Naive B cell (primary cell): ENCODE measurements around the gene INSIG1. TPM values are rescaled to one million over a fixed set of nuclear protein-coding genes. Genes with fewer than 3 reads are reported as not detected.

ENCODE experiments used
- ATAC-seq, 2 donors: fragments of 150-1000 bp; cut with Tn5 transposase; 2 replicates each; pipeline ENCODE4 v1.10.0; 2021; ENCODE audit warnings: low read depth in 2 of 2, mild to moderate bottlenecking in 2 of 2, moderate library complexity in 2 of 2
- DNase-seq: peaks from one replicate; pipeline ENCODE4 v3.0.0; 2022
- H3K27ac Mint-ChIP-seq, 6 donors: one replicate each; pipeline ENCODE4 v1.8.0; 2020 to 2022; ENCODE audit warnings: mild to moderate bottlenecking in 6 of 6, mixed read lengths in 6 of 6, moderate library complexity in 5 of 6, inconsistent platforms in 2 of 6
- H3K27me3 Mint-ChIP-seq, 3 donors: one replicate each; pipeline ENCODE4 v1.8.0; 2021 to 2022; ENCODE audit warnings: mixed read lengths in 3 of 3, mild to moderate bottlenecking in 1 of 3
- H3K36me3 Mint-ChIP-seq, 2 donors: one replicate each; pipeline ENCODE4 v1.8.0; 2020 to 2022; ENCODE audit warnings: mixed read lengths in 2 of 2, inconsistent platforms in 1 of 2, mild to moderate bottlenecking in 1 of 2
- H3K4me1 Mint-ChIP-seq, 3 donors: one replicate each; pipeline ENCODE4 v1.8.0; 2020 to 2022; ENCODE audit warnings: mixed read lengths in 3 of 3, inconsistent platforms in 1 of 3, mild to moderate bottlenecking in 1 of 3, moderate library complexity in 1 of 3
- H3K4me3 Mint-ChIP-seq, 8 donors: one replicate each; pipeline ENCODE4 v1.8.0; 2020 to 2022; ENCODE audit warnings: mild to moderate bottlenecking in 8 of 8, mixed read lengths in 8 of 8, moderate library complexity in 8 of 8, inconsistent platforms in 2 of 8
- H3K9me3 Mint-ChIP-seq, 7 donors: one replicate each; pipeline ENCODE4 v1.8.0; 2020 to 2022; ENCODE audit warnings: mixed read lengths in 7 of 7, mild to moderate bottlenecking in 5 of 7, inconsistent platforms in 2 of 7, moderate library complexity in 1 of 7
- polyA plus RNA-seq, 6 donors: library from polyadenylated mRNA; unstranded; fragments of 300-500 nt; fragmentation: Illumina TruSeq; gene quantifications; one replicate each; pipeline ENCODE4 v1.2.3, GENCODE V29; 2021; ENCODE audit warnings: low read depth in 6 of 6

The INSIG1 gene
- polyA plus RNA-seq: 10 to 100 TPM; 55.4 to 85.8 (median 73.4) TPM

GRCh38 chr7:155297517-155298287 lies at the start of gene INSIG1:
INSIG1 (plus strand) TSS chr7:155297878; CDS start chr7:155298286, 408 bp downstream.
- peaks cover 0 to 2% (median 0%) of the 10 kb centered on the region in 7 donors for H3K9me3 Mint-ChIP-seq
- peaks cover 37 to 50% (median 49%) of the 10 kb centered on the region in 3 donors for H3K4me1 Mint-ChIP-seq
- peak within 1 kb of the TSS; percentile 92 to 98 (median 94) for H3K4me3 Mint-ChIP-seq
- ATAC-seq (peak; percentile 57 to 60), DNase-seq (peak; percentile 97)
- no peaks in the 10 kb centered on the region for H3K36me3 Mint-ChIP-seq
- H3K27me3 Mint-ChIP-seq: peaks cover 0 to 3% (median 0%) of the 10 kb centered on the region in 3 donors
- peak within 1 kb of the TSS; percentile 96 to 99 (median 98) for H3K27ac Mint-ChIP-seq

- H3K27ac Mint-ChIP-seq: peak overlapping the region in 1 of 6 donors; percentile 52
- no peak overlapping the region for H3K4me3 Mint-ChIP-seq
- DNase-seq (no peak), ATAC-seq (no peak)
- peaks cover 3 to 24% (median 21%) of the 10 kb centered on the region in 3 donors for H3K27me3 Mint-ChIP-seq
- peaks cover 0 to 3% (median 0%) of the 10 kb centered on the region in 7 donors for H3K9me3 Mint-ChIP-seq
- no peaks in the 10 kb centered on the region for H3K36me3 Mint-ChIP-seq
- H3K4me1 Mint-ChIP-seq: no peaks in the 10 kb centered on the region
These were observed 49.3 kb upstream of the INSIG1 start for GRCh38 chr7:155248366-155248756.

- no peaks in the 10 kb centered on the region for H3K9me3 Mint-ChIP-seq
These were observed 45.8 kb upstream of the INSIG1 start for GRCh38 chr7:155251831-155252230.

GRCh38 chr7:155252444-155252887 lies 45.2 kb upstream of the INSIG1 start:
- H3K27me3 Mint-ChIP-seq: peaks cover 5 to 28% (median 28%) of the 10 kb centered on the region in 3 donors
- H3K9me3 Mint-ChIP-seq: no peaks in the 10 kb centered on the region

More at GRCh38 chr7:155251831-155252230, 45.8 kb upstream of the INSIG1 start:
- no peak for DNase-seq
- no peak for ATAC-seq
- no peak overlapping the region for H3K27ac Mint-ChIP-seq
- H3K36me3 Mint-ChIP-seq: no peaks in the 10 kb centered on the region
- peaks cover 3 to 7% (median 4%) of the 10 kb centered on the region in 3 donors for H3K4me1 Mint-ChIP-seq
- H3K4me3 Mint-ChIP-seq: no peak overlapping the region
- H3K27me3 Mint-ChIP-seq: peaks cover 5 to 28% (median 28%) of the 10 kb centered on the region in 3 donors

GRCh38 chr7:155252892-155253501 lies 44.7 kb upstream of the INSIG1 start:
- no peak for ATAC-seq

More at GRCh38 chr7:155252444-155252887, 45.2 kb upstream of the INSIG1 start:
- DNase-seq: no peak
- no peak overlapping the region for H3K4me3 Mint-ChIP-seq
- no peak for ATAC-seq
- no peak overlapping the region for H3K27ac Mint-ChIP-seq
- H3K4me1 Mint-ChIP-seq: peaks cover 3 to 7% (median 4%) of the 10 kb centered on the region in 3 donors
- H3K36me3 Mint-ChIP-seq: no peaks in the 10 kb centered on the region

GRCh38 chr7:155254018-155254417 lies 43.7 kb upstream of the INSIG1 start:
- DNase-seq: no peak
- Mint-ChIP-seq H3K27ac (peak overlapping the region in 3 of 6 donors; percentile 22 to 34 (median 26)), H3K36me3 (no peaks in the 10 kb centered on the region), H3K27me3 (peaks cover 5 to 28% (median 28%) of the 10 kb centered on the region in 3 donors), H3K9me3 (no peaks in the 10 kb centered on the region), H3K4me1 (peaks cover 3 to 7% (median 4%) of the 10 kb centered on the region in 3 donors), H3K4me3 (no peak overlapping the region)
- no peak for ATAC-seq

More at GRCh38 chr7:155252892-155253501, 44.7 kb upstream of the INSIG1 start:
- Mint-ChIP-seq H3K27ac (no peak overlapping the region), H3K4me1 (peaks cover 3 to 7% (median 4%) of the 10 kb centered on the region in 3 donors), H3K9me3 (no peaks in the 10 kb centered on the region), H3K4me3 (no peak overlapping the region), H3K36me3 (no peaks in the 10 kb centered on the region), H3K27me3 (peaks cover 5 to 28% (median 28%) of the 10 kb centered on the region in 3 donors)
- DNase-seq: no peak

- Mint-ChIP-seq H3K27ac (no peak overlapping the region), H3K27me3 (peaks cover 5 to 28% (median 28%) of the 10 kb centered on the region in 3 donors)
These were observed 42.6 kb upstream of the INSIG1 start for GRCh38 chr7:155255071-155255470.

GRCh38 chr7:155255621-155256020 lies 42.1 kb upstream of the INSIG1 start:
- no peak overlapping the region for H3K4me3 Mint-ChIP-seq
- H3K27me3 Mint-ChIP-seq: peaks cover 5 to 28% (median 28%) of the 10 kb centered on the region in 3 donors
- DNase-seq (no peak), ATAC-seq (no peak)
- H3K4me1 Mint-ChIP-seq: peaks cover 3 to 7% (median 4%) of the 10 kb centered on the region in 3 donors
- no peaks in the 10 kb centered on the region for H3K36me3 Mint-ChIP-seq
- no peaks in the 10 kb centered on the region for H3K9me3 Mint-ChIP-seq
- peak overlapping the region in 1 of 6 donors; percentile 25 for H3K27ac Mint-ChIP-seq

More at GRCh38 chr7:155255071-155255470, 42.6 kb upstream of the INSIG1 start:
- no peaks in the 10 kb centered on the region for H3K36me3 Mint-ChIP-seq
- no peaks in the 10 kb centered on the region for H3K9me3 Mint-ChIP-seq
- DNase-seq (no peak), ATAC-seq (no peak)
- no peak overlapping the region for H3K4me3 Mint-ChIP-seq
- peaks cover 3 to 7% (median 4%) of the 10 kb centered on the region in 3 donors for H3K4me1 Mint-ChIP-seq

- ATAC-seq (no peak), DNase-seq (no peak)
- Mint-ChIP-seq H3K27ac (no peak overlapping the region), H3K27me3 (peaks cover 5 to 23% (median 23%) of the 10 kb centered on the region in 3 donors), H3K4me3 (no peak overlapping the region), H3K4me1 (peaks cover 3 to 7% (median 4%) of the 10 kb centered on the region in 3 donors), H3K9me3 (no peaks in the 10 kb centered on the region), H3K36me3 (no peaks in the 10 kb centered on the region)
These were observed 41.5 kb upstream of the INSIG1 start for GRCh38 chr7:155256081-155256760.

- no peak overlapping the region for H3K4me3 Mint-ChIP-seq
- peaks cover 3 to 7% (median 4%) of the 10 kb centered on the region in 3 donors for H3K4me1 Mint-ChIP-seq
- H3K9me3 Mint-ChIP-seq: no peaks in the 10 kb centered on the region
- no peaks in the 10 kb centered on the region for H3K36me3 Mint-ChIP-seq
- no peak overlapping the region for H3K27ac Mint-ChIP-seq
- DNase-seq: no peak
- H3K27me3 Mint-ChIP-seq: peaks cover 5 to 16% (median 16%) of the 10 kb centered on the region in 3 donors
- ATAC-seq: no peak
These were observed 40.8 kb upstream of the INSIG1 start for GRCh38 chr7:155256761-155257481.

- H3K27ac Mint-ChIP-seq: no peak overlapping the region
- no peaks in the 10 kb centered on the region for H3K36me3 Mint-ChIP-seq
- H3K9me3 Mint-ChIP-seq: no peaks in the 10 kb centered on the region
- peaks cover 5 to 9% (median 8%) of the 10 kb centered on the region in 3 donors for H3K27me3 Mint-ChIP-seq
- ATAC-seq: no peak
- H3K4me3 Mint-ChIP-seq: no peak overlapping the region
- H3K4me1 Mint-ChIP-seq: peaks cover 3 to 7% (median 4%) of the 10 kb centered on the region in 3 donors
- no peak for DNase-seq
These were observed 40.0 kb upstream of the INSIG1 start for GRCh38 chr7:155257482-155258225.

- no peaks in the 10 kb centered on the region for H3K36me3 Mint-ChIP-seq
- H3K4me3 Mint-ChIP-seq: no peak overlapping the region
- H3K9me3 Mint-ChIP-seq: no peaks in the 10 kb centered on the region
- DNase-seq (no peak), ATAC-seq (no peak)
- H3K27me3 Mint-ChIP-seq: peaks cover 5 to 9% (median 7%) of the 10 kb centered on the region in 3 donors
- no peak overlapping the region for H3K27ac Mint-ChIP-seq
- H3K4me1 Mint-ChIP-seq: peaks cover 3 to 7% (median 4%) of the 10 kb centered on the region in 3 donors
These were observed 39.5 kb upstream of the INSIG1 start for GRCh38 chr7:155258226-155258560.
